Smooth muscle cell of the coronary artery (primary cell): ENCODE data around the gene TRIM10. TPM values are rescaled to one million over a fixed set of nuclear protein-coding genes. Genes with fewer than 3 reads are reported as not detected.

ENCODE experiments used
- total RNA-seq: library from RNA; depleted of rRNA; stranded (reverse); fragments of >200 nt; gene quantifications from 2 replicates; pipeline ENCODE4 v1.2.3, GENCODE V29; 2014; ENCODE audit warnings: low replicate concordance

Gene TRIM10, protein sequence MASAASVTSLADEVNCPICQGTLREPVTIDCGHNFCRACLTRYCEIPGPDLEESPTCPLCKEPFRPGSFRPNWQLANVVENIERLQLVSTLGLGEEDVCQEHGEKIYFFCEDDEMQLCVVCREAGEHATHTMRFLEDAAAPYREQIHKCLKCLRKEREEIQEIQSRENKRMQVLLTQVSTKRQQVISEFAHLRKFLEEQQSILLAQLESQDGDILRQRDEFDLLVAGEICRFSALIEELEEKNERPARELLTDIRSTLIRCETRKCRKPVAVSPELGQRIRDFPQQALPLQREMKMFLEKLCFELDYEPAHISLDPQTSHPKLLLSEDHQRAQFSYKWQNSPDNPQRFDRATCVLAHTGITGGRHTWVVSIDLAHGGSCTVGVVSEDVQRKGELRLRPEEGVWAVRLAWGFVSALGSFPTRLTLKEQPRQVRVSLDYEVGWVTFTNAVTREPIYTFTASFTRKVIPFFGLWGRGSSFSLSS
- total RNA-seq: not detected in 2 replicates

DNA sequence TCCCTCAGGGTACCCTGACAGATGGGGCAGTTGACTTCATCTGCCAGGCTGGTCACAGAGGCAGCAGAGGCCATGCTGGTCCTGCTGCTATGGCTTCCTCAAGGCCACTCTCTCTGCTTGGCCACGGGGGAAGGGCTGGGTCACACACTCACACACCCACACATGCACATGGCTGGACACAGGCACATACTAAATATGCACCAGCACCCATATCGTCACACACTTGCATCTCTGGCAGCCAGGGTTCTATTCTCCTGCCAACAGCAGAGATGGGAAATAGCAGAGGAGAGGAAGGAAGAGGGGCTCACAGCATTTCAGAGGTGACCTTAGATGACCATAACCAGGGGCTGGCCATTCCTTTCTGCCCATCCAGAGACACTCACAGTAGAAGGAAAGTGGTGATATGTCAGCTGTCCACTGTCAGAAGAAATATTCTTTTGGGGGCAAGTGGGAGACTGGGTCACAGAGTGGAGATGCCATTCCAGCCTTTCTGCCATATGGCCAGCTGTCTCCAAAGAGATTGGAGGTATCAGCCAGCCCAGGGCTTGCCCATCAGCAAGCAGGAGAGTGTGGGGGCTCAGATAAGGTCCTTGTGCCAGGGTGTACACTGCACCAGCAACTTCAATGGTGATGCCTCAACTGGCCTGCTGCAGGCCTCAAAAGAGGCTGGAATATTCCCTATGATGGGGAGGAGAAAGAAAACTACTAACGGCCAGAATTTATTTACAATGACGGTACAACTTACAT is at the start of gene TRIM10:
Gene TRIM10, minus strand, starts transcription at position 427 of the 747 bp plus-strand sequence. Its CDS starts 353 bp downstream, at position 74.

GRCh38 chr6:30163090-30163917 is 2.3 kb upstream of the TRIM10 start, which contains the start of gene TRIM15:
TSS of gene TRIM15 (plus strand) at chr6:30163546. CDS start at chr6:30163685, 139 bp downstream.

GRCh38 chr6:30135757-30136156 is 25.3 kb downstream of the TRIM10 start, which contains the start of gene TRIM40:
TSS of gene TRIM40 (plus strand) at chr6:30136140. CDS start at chr6:30137037, 897 bp downstream.

GRCh38 chr6:30113003-30113759 is 47.8 kb downstream of the TRIM10 start, which contains the start of gene TRIM31:
TSS of gene TRIM31 (minus strand) at chr6:30113090. CDS start at chr6:30112805, 285 bp downstream.

Other genes with a start within 250 kb of the TRIM10 start
- gene HLA-A, start 218.7 kb downstream of the TRIM10 start, total RNA-seq: 455 and 497 TPM in 2 replicates
- 40.8 and 52.0 TPM in 2 replicates for gene POLR1H, start 99.9 kb downstream of the TRIM10 start, total RNA-seq
- gene PPP1R11, start 94.0 kb downstream of the TRIM10 start, total RNA-seq: 8.3 and 14.4 TPM in 2 replicates
- not detected in 2 replicates for gene RNF39, start 85.4 kb downstream of the TRIM10 start, total RNA-seq
- gene TRIM31, start 48.1 kb downstream of the TRIM10 start, total RNA-seq: 0.12 TPM in 1 of 2 replicates, not detected in the other
- gene TRIM40, start 25.1 kb downstream of the TRIM10 start, total RNA-seq: under 0.01 TPM in 1 of 2 replicates, not detected in the other
- gene TRIM15, start 2.3 kb upstream of the TRIM10 start, total RNA-seq: not detected in 2 replicates
- gene TRIM26, start 52.2 kb upstream of the TRIM10 start, total RNA-seq: 18.6 and 21.9 TPM in 2 replicates
- 6.7 and 7.6 TPM in 2 replicates for gene TRIM39, start 165.7 kb upstream of the TRIM10 start, total RNA-seq
- 11.7 and 24.4 TPM in 2 replicates for gene RPP21, start 183.9 kb upstream of the TRIM10 start, total RNA-seq